HG03460 (cell line): Measurements from ENCODE around the gene RASL10B.

ENCODE experiments used
- ATAC-seq: cut with Tn5 transposase; IDR thresholded peaks from one replicate; pipeline ENCODE4 v1.9.1; 2021; ENCODE audit not compliant: unreplicated experiment

Gene RASL10B

GRCh38 chr17:35716897-35717465 lies 14.5 kb upstream of the RASL10B start:
- ATAC-seq = no peak

- no peak for ATAC-seq
Measured at GRCh38 chr17:35717475-35717874, 14.0 kb upstream of the RASL10B start.

GRCh38 chr17:35723735-35724134 lies 7.7 kb upstream of the RASL10B start:
- no peak for ATAC-seq

GRCh38 chr17:35725058-35725457 lies 6.4 kb upstream of the RASL10B start:
- ATAC-seq = no peak

- no peak for ATAC-seq
Measured at GRCh38 chr17:35725802-35726126, 5.7 kb upstream of the RASL10B start.

GRCh38 chr17:35726127-35726952 lies 5.1 kb upstream of the RASL10B start:
- no peak for ATAC-seq

GRCh38 chr17:35726953-35727460 lies 4.4 kb upstream of the RASL10B start:
- no peak for ATAC-seq

GRCh38 chr17:35727635-35728034 lies 3.8 kb upstream of the RASL10B start:
- no peak for ATAC-seq

- no peak for ATAC-seq
Measured at GRCh38 chr17:35728551-35728950, 2.9 kb upstream of the RASL10B start.

GRCh38 chr17:35729405-35729833 lies 2.0 kb upstream of the RASL10B start:
- no peak for ATAC-seq

GRCh38 chr17:35730400-35731005 lies 936 bp upstream of the RASL10B start:
- no peak for ATAC-seq

GRCh38 chr17:35731917-35732805 lies 722 bp downstream of the RASL10B start:
- ATAC-seq = no peak

GRCh38 chr17:35732806-35733136 lies 1.3 kb downstream of the RASL10B start:
- ATAC-seq = no peak

- ATAC-seq = no peak
Measured at GRCh38 chr17:35733366-35733765, 1.9 kb downstream of the RASL10B start.

GRCh38 chr17:35734396-35734795 lies 3.0 kb downstream of the RASL10B start:
- ATAC-seq = no peak

- ATAC-seq = no peak
Measured at GRCh38 chr17:35735036-35735805, 3.8 kb downstream of the RASL10B start.

- ATAC-seq = no peak
Measured at GRCh38 chr17:35736236-35736635, 4.8 kb downstream of the RASL10B start.

- ATAC-seq = no peak
Measured at GRCh38 chr17:35738519-35739133, 7.2 kb downstream of the RASL10B start.

- no peak for ATAC-seq
Measured at GRCh38 chr17:35740216-35740615, 8.8 kb downstream of the RASL10B start.
